ENCODE measurements around the gene KMT2B.

The KMT2B gene

GRCh38 chr19:35727956-35728706 is 10.3 kb downstream of the KMT2B start:
- no peak for TF ChIP-seq CTCF (IDR thresholded peaks at IDR 0.05; ENCODE audit: low read depth, low read length)
- DNase-seq (ENCODE audit: low read depth in 2 of 2), result no peak
- no peak overlapping the region for H3K4me3 ChIP-seq (replicated peaks in 1 of 2; ENCODE audit: low read depth in 2 of 2, low read length in 2 of 2)

- H3K4me3 ChIP-seq (replicated peaks in 1 of 2; ENCODE audit: low read depth in 2 of 2, low read length in 2 of 2), result no peak overlapping the region
- no peak for DNase-seq (ENCODE audit: low read depth in 2 of 2)
- no peak for TF ChIP-seq CTCF (IDR thresholded peaks at IDR 0.05; ENCODE audit: low read depth, low read length)
Observed at GRCh38 chr19:35729021-35729420, 11.2 kb downstream of the KMT2B start.

GRCh38 chr19:35729763-35730162 is 12.0 kb downstream of the KMT2B start:
- DNase-seq (ENCODE audit: low read depth in 2 of 2), result no peak
- no peak for TF ChIP-seq CTCF (IDR thresholded peaks at IDR 0.05; ENCODE audit: low read depth, low read length)

GRCh38 chr19:35730326-35730725 is 12.5 kb downstream of the KMT2B start:
- no peak for DNase-seq (ENCODE audit: low read depth in 2 of 2)
- no peak for TF ChIP-seq CTCF (IDR thresholded peaks at IDR 0.05; ENCODE audit: low read depth, low read length)

More at GRCh38 chr19:35729763-35730162, 12.0 kb downstream of the KMT2B start:
- H3K4me3 ChIP-seq (replicated peaks in 1 of 2; ENCODE audit: low read depth in 2 of 2, low read length in 2 of 2), result no peak overlapping the region

GRCh38 chr19:35731353-35731752 is 13.6 kb downstream of the KMT2B start:
- H3K4me3 ChIP-seq (replicated peaks in 1 of 2; ENCODE audit: low read depth in 2 of 2, low read length in 2 of 2), result no peak overlapping the region
- TF ChIP-seq CTCF (IDR thresholded peaks at IDR 0.05; ENCODE audit: low read depth, low read length), result no peak
- no peak for DNase-seq (ENCODE audit: low read depth in 2 of 2)

More at GRCh38 chr19:35730326-35730725, 12.5 kb downstream of the KMT2B start:
- H3K4me3 ChIP-seq (replicated peaks in 1 of 2; ENCODE audit: low read depth in 2 of 2, low read length in 2 of 2), result no peak overlapping the region

- no peak for TF ChIP-seq CTCF (IDR thresholded peaks at IDR 0.05; ENCODE audit: low read depth, low read length)
- no peak for DNase-seq (ENCODE audit: low read depth in 2 of 2)
- no peak overlapping the region for H3K4me3 ChIP-seq (replicated peaks in 1 of 2; ENCODE audit: low read depth in 2 of 2, low read length in 2 of 2)
Observed at GRCh38 chr19:35731779-35732405, 14.1 kb downstream of the KMT2B start.
